Lung (tissue), 12 donors: Measurements from ENCODE around the gene GPATCH8. TPM values are rescaled to one million over a fixed set of nuclear protein-coding genes. Genes with fewer than 3 reads are reported as not detected.

Source experiments
- ATAC-seq: fragments of 200-7000 bp; cut with Tn5 transposase; one replicate; pipeline ENCODE4 v1.9.1; 2020; ENCODE audit warnings: moderate number of reproducible peaks; ENCODE audit not compliant: insufficient read depth, low FRiP score
- DNase-seq, 3 donors: peaks; one replicate each; pipeline ENCODE4 v3.0.0-alpha.2; 2013 to 2017
- H3K27ac ChIP-seq, 2 donors: one replicate each; pipeline ENCODE4 v1.5.1; 2013; ENCODE audit warnings: mild to moderate bottlenecking in 2 of 2, moderate library complexity in 2 of 2, control low read depth in 1 of 2, inconsistent platforms in 1 of 2, low read depth in 1 of 2, low read length in 1 of 2
- H3K27me3 ChIP-seq, 3 donors: one replicate each; pipeline ENCODE4 v1.5.1; 2013; ENCODE audit warnings: low read length in 2 of 3; ENCODE audit not compliant: control insufficient read depth in 3 of 3, insufficient read depth in 3 of 3
- H3K36me3 ChIP-seq, 4 donors: one replicate each; pipeline ENCODE4 v1.5.1; 2013; ENCODE audit warnings: low read length in 4 of 4, mild to moderate bottlenecking in 1 of 4, moderate library complexity in 1 of 4; ENCODE audit not compliant: control insufficient read depth in 4 of 4, insufficient read depth in 4 of 4
- H3K4me1 ChIP-seq, 5 donors: one replicate each; pipeline ENCODE4 v1.5.1; 2013; ENCODE audit warnings: low read length in 5 of 5, mild to moderate bottlenecking in 2 of 5, moderate library complexity in 1 of 5; ENCODE audit not compliant: control insufficient read depth in 5 of 5, insufficient read depth in 5 of 5
- H3K4me3 ChIP-seq: one replicate; pipeline ENCODE4 v1.5.1; 2013; ENCODE audit warnings: mild to moderate bottlenecking, control low read depth, moderate library complexity
- H3K9ac ChIP-seq, 2 donors: one replicate each; pipeline ENCODE4 v1.5.1; 2013; ENCODE audit warnings: low read length in 2 of 2, control low read depth in 1 of 2; ENCODE audit not compliant: insufficient read depth in 1 of 2
- H3K9me3 ChIP-seq, 4 donors: one replicate each; pipeline ENCODE4 v1.5.1; 2013; ENCODE audit warnings: low read length in 3 of 4, mild to moderate bottlenecking in 1 of 4, moderate library complexity in 1 of 4; ENCODE audit not compliant: control insufficient read depth in 4 of 4, insufficient read depth in 3 of 4
- CTCF ChIP-seq: IDR thresholded peaks from 2 replicates; pipeline ENCODE4 v1.5.1; 2012; ENCODE audit warnings: mild to moderate bottlenecking; ENCODE audit errors: control extremely low read depth, extremely low read depth
- WGBS, 2 donors: extraction: QIAGEN DNeasy Blood & Tissue Kit; methylation state at CpG; one replicate each; pipeline ENCODE4 v1.1.7; 2013; 5-methylcytosine and 5-hydroxymethylcytosine counted together
- polyA plus RNA-seq, 2 donors: library from polyadenylated mRNA; stranded (reverse); fragments of 200-250 nt; gene quantifications; one replicate each; pipeline ENCODE4 v1.2.1, GENCODE V29; 2013
- total RNA-seq, 2 donors: library from RNA; depleted of rRNA in 1 of 2; stranded (reverse); fragments of >200 nt in 1 of 2; gene quantifications; one replicate each; pipeline ENCODE4 v1.2.1, GENCODE V29; 2014 to 2021
- donor health status: control.
- donor health status: control.
- donor health status: Bipolar disorder and iron deficiency.
- donor health status: healthy.
- donor health status: DM: yes; HTN: yes; CAD: no.

Gene GPATCH8
- total and polyA plus RNA-seq, 4 donors: 8.9 to 62.0 (median 23.8) TPM

GRCh38 chr17:44385287-44386181 lies 117.7 kb downstream of the GPATCH8 start:
- ATAC-seq (peak; percentile 90), DNase-seq (peak; percentile 87 to 94 (median 94))
- Histone ChIP-seq H3K36me3 (no peaks in the 10 kb centered on the region), H3K9ac (no peak overlapping the region), H3K9me3 (no peaks in the 10 kb centered on the region), H3K4me1 (peaks cover 0 to 16% (median 0%) of the 10 kb centered on the region in 5 donors), H3K27me3 (peaks cover 0 to 21% (median 3%) of the 10 kb centered on the region in 3 donors), H3K27ac (no peak overlapping the region), H3K4me3 (peak overlapping the region; percentile 36)
- 6 to 8% methylated on average over 61 to 68 of the region's 68 CpGs for WGBS, 2 donors
- no peak for TF ChIP-seq CTCF

GRCh38 chr17:44384823-44385286 lies 118.4 kb downstream of the GPATCH8 start:
- Histone ChIP-seq H3K27me3 (peaks cover 0 to 21% (median 3%) of the 10 kb centered on the region in 3 donors), H3K27ac (no peak overlapping the region), H3K9me3 (no peaks in the 10 kb centered on the region), H3K4me3 (peak overlapping the region; percentile 36), H3K4me1 (peaks cover 0 to 16% (median 0%) of the 10 kb centered on the region in 5 donors), H3K36me3 (no peaks in the 10 kb centered on the region), H3K9ac (no peak overlapping the region)
- ATAC-seq (no peak), DNase-seq (peak in 2 of 3 donors; percentile 11 to 35)
- 6 to 8% methylated on average over 26 of the region's 26 CpGs for WGBS, 2 donors
- TF ChIP-seq CTCF: no peak

GRCh38 chr17:44384281-44384822 lies 118.9 kb downstream of the GPATCH8 start:
- Histone ChIP-seq H3K9ac (no peak overlapping the region), H3K27ac (no peak overlapping the region)
- ATAC-seq: no peak

More at GRCh38 chr17:44384281-44384822, 118.9 kb downstream of the GPATCH8 start:
- Histone ChIP-seq H3K36me3 (no peaks in the 10 kb centered on the region), H3K9me3 (no peaks in the 10 kb centered on the region), H3K27me3 (peaks cover 0 to 21% (median 3%) of the 10 kb centered on the region in 3 donors), H3K4me3 (no peak overlapping the region), H3K4me1 (peaks cover 0 to 16% (median 0%) of the 10 kb centered on the region in 5 donors)
- no peak for DNase-seq
- no peak for TF ChIP-seq CTCF
- WGBS, 2 donors: 42 to 45% methylated on average over 28 to 29 of the region's 29 CpGs
